ENCODE data around the gene STRADA.

- TF ChIP-seq CTCF (IDR thresholded peaks at IDR 0.05) (no peak), POLR2A (IDR thresholded peaks at IDR 0.05) (no peak), EP300 (IDR thresholded peaks at IDR 0.05) (no peak)
These were observed 39.5 kb downstream of the STRADA start for GRCh38 chr17:63701868-63702720.
